DND-41 (cell line): Measurements from ENCODE around the gene GPATCH2L.

ENCODE experiments used
- ATAC-seq: fragments of 200-7000 bp; cut with Tn5 transposase; 3 replicates; pipeline ENCODE4 v1.9.1; 2021; ENCODE audit warnings: low read depth; ENCODE audit not compliant: insufficient read depth
- DNase-seq: peaks from one replicate; pipeline ENCODE4 v3.0.0-alpha.2; 2020
- H2AFZ ChIP-seq: 2 replicates; pipeline ENCODE4 v1.6.0; 2012; ENCODE audit warnings: low read depth, low read length
- H3K27ac ChIP-seq: 2 replicates; pipeline ENCODE4 v1.5.1; 2012; ENCODE audit warnings: low read length, inconsistent platforms
- H3K27me3 ChIP-seq: fragments of 200-600 bp; sonication (generic); 2 replicates; pipeline ENCODE4 v1.6.0; 2012; ENCODE audit warnings: low read length, mild to moderate bottlenecking, inconsistent platforms; ENCODE audit not compliant: insufficient read depth, poor library complexity
- H3K36me3 ChIP-seq: 2 replicates; pipeline ENCODE4 v1.5.1; 2012; ENCODE audit warnings: low read length, inconsistent platforms; ENCODE audit not compliant: insufficient read depth
- H3K4me1 ChIP-seq: 2 replicates; pipeline ENCODE4 v1.5.1; 2012; ENCODE audit warnings: mild to moderate bottlenecking, low read length; ENCODE audit not compliant: insufficient read depth
- H3K4me2 ChIP-seq: 2 replicates; pipeline ENCODE4 v1.6.0; 2012; ENCODE audit warnings: mild to moderate bottlenecking, moderate library complexity, low read length, inconsistent platforms; ENCODE audit not compliant: insufficient read depth
- H3K4me3 ChIP-seq, 2 experiments: fragments of 200-600 bp in 1 of 2; shearing (Covaris generic) in 1 of 2; 2 replicates each; pipeline ENCODE4 v1.5.1; 2012 to 2016; ENCODE audit warnings: inconsistent platforms in 2 of 2, low read length in 2 of 2, mild to moderate bottlenecking in 2 of 2, low read depth in 1 of 2, moderate library complexity in 1 of 2
- H3K79me2 ChIP-seq: 2 replicates; pipeline ENCODE4 v1.6.0; 2012; ENCODE audit warnings: low read length, inconsistent platforms; ENCODE audit not compliant: insufficient read depth
- H3K9ac ChIP-seq: 2 replicates; pipeline ENCODE4 v1.6.0; 2012; ENCODE audit warnings: low read depth, mild to moderate bottlenecking, inconsistent platforms, low read length, moderate library complexity
- H3K9me3 ChIP-seq: 2 replicates; pipeline ENCODE4 v1.5.1; 2012; ENCODE audit warnings: low read length, moderate library complexity, mild to moderate bottlenecking, inconsistent platforms; ENCODE audit not compliant: insufficient read depth, severe bottlenecking
- H4K20me1 ChIP-seq: 2 replicates; pipeline ENCODE4 v1.6.0; 2012; ENCODE audit warnings: low read length; ENCODE audit not compliant: insufficient read depth
- EZH2 ChIP-seq: IDR thresholded peaks from 3 replicates; pipeline ENCODE4 v1.6.1; 2012; ENCODE audit warnings: borderline replicate concordance, low read depth, mild to moderate bottlenecking, moderate library complexity, low read length, inconsistent platforms; ENCODE audit not compliant: severe bottlenecking
- TF ChIP-seq, protein P1 (sequence below): IDR thresholded peaks from 2 replicates; pipeline ENCODE4 v1.5.1; 2012; ENCODE audit warnings: borderline replicate concordance, low read length, moderate library complexity, mild to moderate bottlenecking; ENCODE audit not compliant: poor library complexity, severe bottlenecking; ENCODE audit errors: extremely low read depth

The GPATCH2L gene

DNA sequence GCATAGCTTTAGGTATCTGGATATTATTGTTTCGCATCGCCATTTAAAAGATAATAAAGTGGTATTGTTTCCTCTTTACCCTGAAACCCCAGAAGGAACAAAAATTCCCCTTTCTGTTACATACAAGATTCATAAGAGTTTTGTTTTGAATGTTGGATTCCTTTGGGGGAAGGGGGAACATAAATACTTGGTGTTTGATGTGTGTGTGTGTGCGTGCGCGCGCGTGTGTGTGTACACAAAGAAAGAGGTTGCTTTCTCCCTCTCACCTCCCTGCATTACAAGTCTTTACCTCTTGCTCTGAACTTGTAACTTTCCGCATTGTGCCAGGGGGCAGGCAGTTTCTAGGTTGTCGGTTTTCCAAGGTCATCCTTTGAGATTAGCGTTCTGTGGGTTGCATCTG, 76.4 kb downstream of the GPATCH2L start:
- Histone ChIP-seq H3K9ac (no peak overlapping the region), H3K27me3 (no peaks in the 10 kb centered on the region), H3K36me3 (no peaks in the 10 kb centered on the region), H4K20me1 (no peaks in the 10 kb centered on the region), H3K4me3 (no peak overlapping the region), H3K27ac (no peak overlapping the region), H3K4me1 (no peaks in the 10 kb centered on the region), H3K9me3 (no peaks in the 10 kb centered on the region), H3K79me2 (no peaks in the 10 kb centered on the region), H2AFZ (no peak overlapping the region), H3K4me2 (no peak overlapping the region)
- DNase-seq (no peak), ATAC-seq (no peak)
- TF ChIP-seq, protein P1, sequence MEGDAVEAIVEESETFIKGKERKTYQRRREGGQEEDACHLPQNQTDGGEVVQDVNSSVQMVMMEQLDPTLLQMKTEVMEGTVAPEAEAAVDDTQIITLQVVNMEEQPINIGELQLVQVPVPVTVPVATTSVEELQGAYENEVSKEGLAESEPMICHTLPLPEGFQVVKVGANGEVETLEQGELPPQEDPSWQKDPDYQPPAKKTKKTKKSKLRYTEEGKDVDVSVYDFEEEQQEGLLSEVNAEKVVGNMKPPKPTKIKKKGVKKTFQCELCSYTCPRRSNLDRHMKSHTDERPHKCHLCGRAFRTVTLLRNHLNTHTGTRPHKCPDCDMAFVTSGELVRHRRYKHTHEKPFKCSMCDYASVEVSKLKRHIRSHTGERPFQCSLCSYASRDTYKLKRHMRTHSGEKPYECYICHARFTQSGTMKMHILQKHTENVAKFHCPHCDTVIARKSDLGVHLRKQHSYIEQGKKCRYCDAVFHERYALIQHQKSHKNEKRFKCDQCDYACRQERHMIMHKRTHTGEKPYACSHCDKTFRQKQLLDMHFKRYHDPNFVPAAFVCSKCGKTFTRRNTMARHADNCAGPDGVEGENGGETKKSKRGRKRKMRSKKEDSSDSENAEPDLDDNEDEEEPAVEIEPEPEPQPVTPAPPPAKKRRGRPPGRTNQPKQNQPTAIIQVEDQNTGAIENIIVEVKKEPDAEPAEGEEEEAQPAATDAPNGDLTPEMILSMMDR = no peak
- TF ChIP-seq EZH2 = no peak

DNA sequence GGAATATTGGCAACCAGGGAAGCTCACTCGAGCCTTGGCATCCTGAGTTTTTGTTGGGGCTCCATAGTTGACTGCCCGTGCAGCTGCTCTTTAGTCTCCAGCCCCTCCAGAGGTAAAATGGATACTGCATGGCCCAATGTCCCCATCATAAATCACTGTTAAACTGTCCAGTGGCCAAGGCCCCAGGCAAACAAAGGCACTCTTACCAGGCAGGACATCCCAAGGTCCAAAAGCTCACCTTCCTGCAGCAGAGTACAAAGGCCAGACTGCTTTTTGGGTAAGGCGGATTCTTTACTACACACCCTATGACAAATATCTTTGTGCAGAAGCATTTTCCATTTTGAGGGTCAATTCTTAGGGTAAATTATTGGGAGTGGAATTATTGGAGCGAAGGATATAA, 81.1 kb downstream of the GPATCH2L start:
- H4K20me1 ChIP-seq = no peaks in the 10 kb centered on the region
- no peak for TF ChIP-seq EZH2
- TF ChIP-seq, protein P1 = no peak
- no peaks in the 10 kb centered on the region; the same call in 1 of the 2 replicates for H3K36me3 ChIP-seq
- no peak overlapping the region for H3K27ac ChIP-seq
- ATAC-seq (no peak), DNase-seq (no peak)
- no peaks in the 10 kb centered on the region for H3K4me1 ChIP-seq
- no peaks in the 10 kb centered on the region for H3K27me3 ChIP-seq
- H3K4me2 ChIP-seq = no peak overlapping the region
- H3K9ac ChIP-seq = no peak overlapping the region
- H2AFZ ChIP-seq = no peak overlapping the region
- no peaks in the 10 kb centered on the region for H3K9me3 ChIP-seq
- no peak overlapping the region for H3K4me3 ChIP-seq
- H3K79me2 ChIP-seq = no peaks in the 10 kb centered on the region

DNA sequence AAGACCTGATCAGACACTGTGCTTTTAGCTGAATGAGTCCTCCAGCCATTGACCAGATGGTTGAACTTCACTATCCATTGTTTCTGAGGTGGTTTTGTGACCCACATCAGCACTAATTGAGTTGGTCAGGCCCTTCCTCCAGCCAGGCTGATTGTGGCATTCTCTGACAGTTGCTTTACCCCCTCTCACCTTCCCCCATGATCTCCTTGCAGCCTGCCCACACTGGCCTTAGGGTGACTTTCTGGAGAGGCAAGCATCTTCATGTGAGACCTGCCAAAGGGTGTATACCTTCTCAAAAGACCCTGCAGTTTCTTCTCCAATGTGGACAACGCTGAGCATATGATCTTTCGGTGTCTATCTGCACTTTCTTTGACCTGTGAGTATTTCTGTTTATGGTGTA, 83.9 kb downstream of the GPATCH2L start:
- H3K9ac ChIP-seq = no peak overlapping the region
- no peaks in the 10 kb centered on the region for H3K4me1 ChIP-seq
- H3K79me2 ChIP-seq = no peaks in the 10 kb centered on the region
- ATAC-seq (no peak), DNase-seq (no peak)
- no peaks in the 10 kb centered on the region for H3K27me3 ChIP-seq
- H2AFZ ChIP-seq = no peak overlapping the region
- H3K9me3 ChIP-seq = no peaks in the 10 kb centered on the region
- H3K4me2 ChIP-seq = no peak overlapping the region
- H3K4me3 ChIP-seq = no peak overlapping the region
- H3K36me3 ChIP-seq = no peaks in the 10 kb centered on the region; the same call in 1 of the 2 replicates
- no peaks in the 10 kb centered on the region for H4K20me1 ChIP-seq
- H3K27ac ChIP-seq = no peak overlapping the region
- TF ChIP-seq EZH2 = no peak
- TF ChIP-seq, protein P1 = no peak
